ENCODE measurements around the gene TSHZ2. TPM values are rescaled to one million over a fixed set of nuclear protein-coding genes. Genes with fewer than 3 reads are reported as not detected.
"Not testable (repeated sequence)": the region's sequence is repeated elsewhere in the genome, so short reads cannot be mapped to it uniquely, and the experiment has no call there.

The TSHZ2 gene
- total RNA-seq, 1 donor from 2014 or later = 4.9 TPM

DNA sequence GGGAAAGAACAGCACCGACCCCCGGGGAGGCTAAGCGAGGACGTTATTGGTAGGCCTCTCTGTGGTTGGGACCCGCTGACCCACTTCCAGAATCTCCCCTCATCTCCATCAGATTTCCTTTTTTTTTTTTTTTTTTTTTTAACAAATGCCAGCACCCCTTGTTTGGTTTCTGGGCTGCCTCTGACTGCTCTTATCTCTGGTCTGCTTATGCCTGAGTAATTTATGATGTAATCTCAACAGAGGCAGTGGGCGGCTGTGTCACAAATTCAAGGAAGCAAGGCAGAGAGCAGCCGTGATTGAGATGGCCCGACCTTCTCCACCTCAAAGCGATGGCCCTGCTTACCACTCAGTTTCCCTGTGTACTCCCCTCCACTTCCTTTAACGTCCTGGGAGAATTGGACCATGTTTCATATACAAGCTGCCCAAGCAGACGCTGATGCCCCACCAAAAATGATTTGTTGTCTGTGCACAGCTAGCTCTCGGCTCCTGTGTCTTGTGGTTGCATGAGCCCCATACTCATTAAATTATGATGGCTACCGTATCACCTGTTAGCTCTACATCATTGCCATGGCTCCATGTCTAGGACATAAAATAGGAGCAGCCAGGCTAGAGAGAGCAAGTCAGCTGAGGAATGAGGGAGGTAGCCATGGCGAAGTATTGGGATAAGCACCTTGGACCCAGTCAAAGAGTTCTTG lies 523.4 kb downstream of the TSHZ2 start:
- intact Hi-C loops (cut with DNase I) = no loop called here
- ATAC-seq (ENCODE audit: poor library complexity) = no peak
- no peak for DNase-seq

DNA sequence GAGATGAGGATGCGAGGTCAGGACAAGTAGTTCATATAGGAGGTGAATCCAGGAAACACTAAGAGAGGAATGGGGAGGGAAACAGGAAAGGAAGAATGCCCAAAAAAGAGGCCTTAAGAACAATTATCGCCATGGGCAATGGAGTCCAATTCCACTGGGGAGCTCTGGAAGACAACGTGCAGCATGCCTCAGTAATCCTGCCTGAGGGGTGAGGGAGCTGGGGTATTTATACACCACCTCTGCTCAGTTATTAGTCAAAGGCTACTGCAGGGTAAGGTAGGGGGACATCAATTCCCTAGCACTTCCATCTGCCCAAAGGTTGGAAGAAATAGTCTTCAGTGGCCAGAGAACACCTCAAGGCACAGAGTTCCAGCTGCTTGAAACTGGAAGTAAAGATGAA lies 525.1 kb downstream of the TSHZ2 start:
- intact Hi-C loops (cut with DNase I) = no loop called here
- DNase-seq (no peak), ATAC-seq (ENCODE audit: poor library complexity) (no peak)

DNA sequence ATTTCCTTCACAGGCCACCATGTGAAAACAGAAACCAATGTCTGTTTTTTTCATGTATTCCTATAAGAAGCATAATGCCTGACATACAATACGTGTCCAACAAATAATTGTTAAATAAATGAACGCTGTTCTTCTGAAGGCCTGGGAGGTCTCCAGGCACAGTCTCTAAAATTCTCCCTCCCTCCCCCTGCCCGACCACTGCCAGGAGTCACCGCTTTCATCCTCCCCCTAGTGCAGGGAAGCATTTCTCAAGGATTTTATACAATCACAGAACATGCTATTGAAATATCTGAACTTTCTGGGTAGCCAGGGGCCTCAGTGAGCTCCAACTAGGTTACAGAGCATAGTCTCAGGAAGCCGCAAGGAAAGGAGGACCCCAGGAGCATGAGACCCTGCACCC lies 526.2 kb downstream of the TSHZ2 start:
- intact Hi-C loops (cut with DNase I) = no loop called here
- DNase-seq (no peak), ATAC-seq (ENCODE audit: poor library complexity) (no peak)

DNA sequence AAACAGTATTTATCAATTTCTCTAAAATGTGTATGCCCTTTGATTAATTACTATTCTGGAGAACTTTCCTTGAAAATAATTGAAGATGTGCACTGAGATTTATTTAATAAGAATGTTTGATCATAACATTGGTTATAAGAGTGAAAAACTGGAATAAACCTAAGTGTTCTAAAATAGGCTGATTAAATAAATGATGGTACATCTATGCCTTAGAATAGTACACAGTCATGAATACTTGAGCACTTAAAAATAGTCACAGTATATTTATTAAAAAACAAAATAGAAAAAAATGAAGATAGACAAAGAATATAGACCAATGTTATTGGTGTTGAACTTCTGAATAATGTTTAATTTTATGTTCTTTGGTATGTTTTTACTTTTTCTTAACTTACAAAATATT lies 528.5 kb downstream of the TSHZ2 start:
- intact Hi-C loops (cut with DNase I) = no loop called here
- DNase-seq (no peak), ATAC-seq (ENCODE audit: poor library complexity) (no peak)

DNA sequence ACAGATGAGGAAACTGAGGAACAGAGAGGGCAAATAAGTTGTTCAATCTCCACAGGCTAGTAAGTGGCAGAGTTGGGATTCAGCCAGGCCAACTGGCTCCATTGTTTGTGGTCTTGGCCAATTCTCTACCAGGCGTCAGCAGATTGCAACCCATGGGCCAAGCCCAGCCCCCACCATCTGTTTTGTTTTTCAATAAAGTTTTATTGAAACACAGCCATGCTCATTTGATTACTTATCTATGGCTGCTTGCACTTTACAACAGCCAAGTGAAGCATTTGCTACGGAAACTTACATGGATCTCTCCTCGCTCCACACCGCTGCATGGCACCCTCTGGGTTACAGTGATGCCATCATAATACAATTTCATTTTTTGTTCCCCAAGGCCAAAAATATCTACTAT lies 530.7 kb downstream of the TSHZ2 start:
- no peak for ATAC-seq (ENCODE audit: poor library complexity)
- intact Hi-C loops (cut with DNase I) = no loop called here

DNA sequence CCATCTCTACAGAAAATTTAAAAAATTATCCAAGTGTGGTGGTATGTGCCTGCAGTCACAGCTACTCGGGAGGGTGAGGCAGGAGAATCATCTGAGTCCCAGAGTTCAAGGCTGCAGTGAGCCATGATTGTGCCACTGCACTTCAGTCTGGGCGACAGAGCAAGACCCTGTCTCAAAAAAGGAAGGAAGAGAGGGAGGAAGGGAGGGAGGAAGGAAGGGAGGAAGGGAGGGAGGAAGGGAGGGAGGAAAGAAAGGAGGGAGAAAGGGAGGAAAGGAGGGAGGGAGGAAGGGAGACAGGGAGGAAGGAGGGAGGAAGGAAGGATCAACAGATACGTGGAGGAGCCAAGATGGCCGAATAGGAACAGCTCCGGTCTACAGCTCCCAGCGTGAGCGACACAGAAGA lies 531.4 kb downstream of the TSHZ2 start:
- ATAC-seq (ENCODE audit: poor library complexity) (no peak), DNase-seq (no peak)
- intact Hi-C loops (cut with DNase I) = no loop called here

More for the DNA sequence above, 530.7 kb downstream of the TSHZ2 start:
- no peak for DNase-seq

DNA sequence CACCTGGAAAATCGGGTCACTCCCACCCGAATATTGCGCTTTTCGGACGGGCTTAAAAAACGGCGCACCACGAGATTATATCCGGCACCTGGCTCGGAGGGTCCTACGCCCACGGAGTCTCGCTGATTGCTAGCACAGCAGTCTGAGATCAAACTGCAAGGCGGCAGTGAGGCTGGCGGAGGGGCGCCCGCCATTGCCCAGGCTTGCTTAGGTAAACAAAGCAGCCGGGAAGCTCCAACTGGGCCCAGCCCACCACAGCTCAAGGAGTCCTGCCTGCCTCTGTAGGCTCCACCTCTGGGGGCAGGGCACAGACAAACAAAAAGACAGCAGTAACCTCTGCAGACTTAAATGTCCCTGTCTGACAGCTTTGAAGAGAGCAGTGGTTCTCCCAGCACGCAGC lies 531.9 kb downstream of the TSHZ2 start:
- intact Hi-C loops (cut with DNase I); ATAC-seq (ENCODE audit: poor library complexity); DNase-seq: not testable (repeated sequence)

DNA sequence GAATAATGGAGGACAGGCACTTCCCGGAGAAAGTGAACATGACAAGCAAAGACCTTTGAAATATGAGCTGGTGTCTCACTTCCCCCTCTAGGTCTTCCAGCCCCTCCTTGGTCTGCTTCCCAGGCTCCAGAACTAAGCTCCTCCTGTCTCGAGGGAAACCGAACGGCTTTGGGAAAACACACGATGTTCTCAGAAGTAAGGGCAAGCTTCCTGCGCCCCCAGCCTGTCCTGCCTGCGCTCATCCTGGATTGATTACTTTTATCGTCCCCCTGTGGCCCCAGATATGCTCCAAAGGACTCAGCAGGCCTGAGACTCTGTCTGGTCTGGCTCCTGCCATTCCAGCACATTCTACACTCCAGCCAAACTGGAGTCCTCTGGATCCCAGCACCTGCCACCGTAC lies 538.1 kb downstream of the TSHZ2 start:
- DNase-seq = no peak

DNA sequence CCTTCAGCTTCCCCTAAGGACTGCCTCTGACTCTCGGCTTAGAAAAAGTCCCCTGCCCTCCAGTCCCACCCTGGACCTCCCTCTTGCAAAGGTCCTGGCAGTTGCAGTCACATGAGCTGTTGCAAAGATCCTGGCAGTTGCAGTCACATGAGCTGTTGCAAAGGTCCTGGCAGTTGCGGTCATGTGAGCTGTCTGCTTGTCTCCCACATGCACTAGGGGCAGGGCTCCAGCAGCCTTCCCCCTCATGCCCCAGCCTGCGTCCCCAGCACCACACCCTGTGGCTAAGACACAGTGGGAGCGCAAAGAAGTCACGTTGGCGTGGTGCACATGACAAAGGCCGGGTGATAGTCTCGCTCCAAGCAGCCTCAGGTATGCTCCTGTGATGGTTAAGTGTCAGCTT lies 538.5 kb downstream of the TSHZ2 start:
- no peak for DNase-seq
- no peak for ATAC-seq (ENCODE audit: poor library complexity)
- intact Hi-C loops (cut with DNase I) = no loop called here

More for the DNA sequence above, 538.1 kb downstream of the TSHZ2 start:
- no peak for ATAC-seq (ENCODE audit: poor library complexity)
- intact Hi-C loops (cut with DNase I) = no loop called here

DNA sequence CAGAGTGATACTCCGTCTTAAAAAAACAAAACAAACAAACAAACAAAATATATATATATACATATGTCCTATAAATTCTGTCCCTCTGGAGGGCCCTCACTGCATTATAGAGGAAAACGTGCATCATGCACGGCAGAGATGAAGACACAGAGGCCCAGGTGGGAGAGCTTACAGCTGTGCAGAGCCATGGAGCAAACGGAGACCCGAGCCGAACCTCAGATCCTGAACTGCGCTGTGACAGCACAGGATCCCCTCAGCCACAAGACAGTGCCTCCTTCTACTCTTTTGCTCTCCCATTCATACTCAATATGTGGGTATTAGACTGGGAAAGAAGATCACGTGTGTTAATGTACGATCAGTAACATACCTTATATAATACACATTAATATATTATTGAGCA lies 539.9 kb downstream of the TSHZ2 start:
- no peak for DNase-seq
- intact Hi-C loops (cut with DNase I) = no loop called here
- no peak for ATAC-seq (ENCODE audit: poor library complexity)

DNA sequence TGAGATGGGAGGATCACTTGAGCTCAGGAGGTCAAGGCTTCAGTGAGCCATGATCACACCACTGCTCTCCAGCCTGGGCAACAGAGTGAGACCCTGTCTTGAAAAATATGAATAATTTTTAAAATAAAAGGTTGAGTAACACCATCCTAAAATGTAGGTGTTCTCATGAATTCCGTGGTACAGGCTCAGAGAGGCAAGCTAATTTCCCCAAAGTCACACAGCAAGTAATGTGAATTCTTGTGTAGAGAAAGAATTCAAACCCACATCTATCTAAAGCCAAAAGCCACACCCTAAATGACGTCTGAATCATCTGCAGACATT lies 541.0 kb downstream of the TSHZ2 start:
- ATAC-seq (ENCODE audit: poor library complexity) = no peak
- intact Hi-C loops (cut with DNase I) = no loop called here

DNA sequence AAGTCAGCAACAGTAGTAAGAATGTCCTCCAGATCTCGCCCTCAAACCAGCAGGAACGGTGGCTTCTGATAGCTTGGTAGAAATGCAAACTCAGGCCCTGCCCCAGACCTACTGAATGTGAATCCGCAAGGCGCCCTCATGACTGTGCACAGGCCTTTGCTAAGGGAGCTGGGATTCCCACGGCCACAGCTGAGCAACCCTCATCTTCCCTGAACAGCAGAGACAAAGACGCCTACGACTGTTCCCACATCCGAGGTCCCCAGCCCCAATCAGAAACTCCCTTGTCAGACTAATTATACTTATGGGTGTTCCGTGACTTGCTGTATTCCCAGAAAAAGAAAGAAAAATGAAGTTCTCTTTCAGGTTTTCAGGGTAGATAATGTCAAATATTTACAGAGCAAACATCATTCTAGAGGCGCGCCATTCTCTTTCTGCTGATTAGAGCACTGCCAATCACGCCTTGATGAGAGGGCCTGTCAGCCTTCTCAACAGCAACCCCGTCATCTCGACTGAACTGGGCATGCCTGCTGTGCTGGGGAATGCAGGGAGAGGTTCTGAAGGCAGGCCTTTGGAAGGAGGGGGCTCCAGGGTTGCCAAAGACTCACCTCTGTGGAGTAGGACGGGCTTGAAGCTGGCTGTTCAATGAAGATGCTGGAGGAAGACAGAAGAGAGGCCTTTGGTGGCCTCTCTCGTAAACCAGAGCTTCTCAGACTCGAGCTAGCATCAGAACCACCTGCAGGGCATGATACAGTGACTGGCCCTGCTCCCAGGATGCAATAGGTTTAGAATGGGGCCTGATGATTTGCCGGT lies 541.5 kb downstream of the TSHZ2 start:
- intact Hi-C loops (cut with DNase I) = no loop called here
- ATAC-seq (ENCODE audit: poor library complexity) (no peak), DNase-seq (no peak)

More for the DNA sequence above, 541.0 kb downstream of the TSHZ2 start:
- DNase-seq = no peak

DNA sequence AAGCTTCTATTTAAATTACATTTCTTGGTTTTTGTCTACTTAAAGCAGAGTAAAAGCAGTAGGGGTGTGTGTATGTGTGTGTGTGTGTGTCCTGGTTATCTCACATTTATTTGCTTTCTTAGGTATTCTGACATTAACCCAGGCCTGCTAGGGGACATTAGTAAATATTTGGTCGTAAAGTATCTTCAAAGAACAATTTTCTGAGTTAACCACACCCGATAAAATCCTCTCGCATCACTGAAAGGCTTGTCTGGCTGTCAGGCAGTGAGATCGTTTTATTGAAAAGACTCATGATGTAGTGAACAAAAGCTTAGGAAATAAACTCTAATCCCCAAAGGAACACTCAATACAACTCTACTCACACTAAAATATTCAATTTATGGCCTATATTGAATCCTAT lies 543.6 kb downstream of the TSHZ2 start:
- ATAC-seq (ENCODE audit: poor library complexity) (no peak), DNase-seq (no peak)
- intact Hi-C loops (cut with DNase I) = no loop called here

DNA sequence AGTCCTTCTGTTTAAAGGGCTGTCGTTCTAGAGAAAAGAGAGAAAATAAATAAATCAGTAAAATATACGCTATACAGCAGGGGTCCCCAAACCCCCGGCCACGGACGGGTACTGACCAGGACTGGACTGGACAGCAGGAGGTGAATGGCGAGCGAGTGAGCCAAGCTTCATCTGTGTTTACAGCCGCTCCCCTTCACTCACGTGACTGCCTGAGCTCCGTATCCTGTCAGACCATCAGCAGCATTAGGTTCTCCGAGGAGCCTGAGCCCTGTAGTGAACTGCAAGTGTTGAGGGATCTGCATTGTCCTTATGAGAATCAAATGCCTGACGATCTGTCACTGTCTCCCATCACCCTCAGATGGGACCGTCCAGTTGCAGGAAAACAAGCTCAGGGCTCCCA lies 545.0 kb downstream of the TSHZ2 start:
- no peak for ATAC-seq (ENCODE audit: poor library complexity)
- intact Hi-C loops (cut with DNase I) = no loop called here
- DNase-seq = no peak

DNA sequence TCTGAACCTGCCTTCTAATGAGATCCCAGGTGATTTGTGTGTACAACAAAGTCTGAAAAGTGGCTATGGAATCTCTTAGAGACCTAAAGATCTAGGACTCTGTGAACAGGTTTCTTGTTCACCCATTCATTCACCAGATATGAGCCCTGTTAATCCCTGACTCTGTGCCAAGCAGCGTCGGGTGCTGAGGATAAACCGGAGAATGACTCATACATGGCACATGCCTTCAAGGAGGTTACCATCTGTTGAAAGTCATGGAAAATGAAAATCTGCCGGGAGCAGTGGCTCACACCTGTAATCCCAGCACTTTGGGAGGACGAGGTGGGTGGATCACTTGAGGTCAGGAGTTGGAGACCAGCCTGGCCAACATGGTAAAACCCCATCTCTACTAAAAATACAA lies 549.3 kb downstream of the TSHZ2 start:
- ATAC-seq (ENCODE audit: poor library complexity); intact Hi-C loops (cut with DNase I); DNase-seq: not testable (repeated sequence)

DNA sequence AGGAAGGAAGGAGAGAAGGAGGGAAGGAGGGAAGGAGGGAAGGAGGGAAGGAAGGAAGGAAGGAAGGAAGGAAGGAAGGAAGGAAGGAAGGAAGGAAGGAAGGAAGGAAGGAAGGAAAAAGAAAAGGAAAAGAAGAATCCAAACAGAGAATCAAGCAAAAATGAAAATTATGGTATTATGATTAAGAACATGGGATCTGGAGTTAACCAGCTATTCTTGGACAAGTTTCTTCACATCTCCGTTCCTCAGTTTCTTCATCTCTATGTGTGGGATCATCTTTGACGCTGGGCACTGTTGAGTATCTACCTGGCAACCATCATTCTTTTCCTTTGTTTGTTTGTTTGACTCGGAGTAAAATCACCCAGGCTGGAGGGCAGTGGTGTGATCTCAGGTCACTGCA lies 549.9 kb downstream of the TSHZ2 start:
- intact Hi-C loops (cut with DNase I) = no loop called here
- ATAC-seq (ENCODE audit: poor library complexity) (no peak), DNase-seq (no peak)

DNA sequence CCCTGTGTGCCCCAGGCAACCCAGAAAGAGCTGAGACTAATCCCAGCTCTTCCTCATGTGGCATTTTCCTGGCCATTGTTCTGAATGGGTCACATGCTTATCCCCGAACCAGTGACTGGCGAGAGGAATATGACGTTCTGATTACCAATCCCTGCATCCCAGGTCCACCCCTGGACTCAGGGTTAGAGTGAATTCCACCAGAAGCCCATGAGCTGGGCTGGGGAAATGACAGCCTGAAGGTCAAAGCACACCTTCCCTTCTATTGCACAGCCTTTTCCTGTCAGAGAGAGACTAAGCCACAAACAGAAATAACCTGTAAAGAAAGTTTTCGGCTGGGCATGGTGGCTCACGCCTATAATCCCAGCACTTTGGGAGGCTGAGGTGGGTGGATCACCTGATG lies 550.5 kb downstream of the TSHZ2 start:
- intact Hi-C loops (cut with DNase I) = no loop called here
- ATAC-seq (ENCODE audit: poor library complexity) (no peak), DNase-seq (no peak)

DNA sequence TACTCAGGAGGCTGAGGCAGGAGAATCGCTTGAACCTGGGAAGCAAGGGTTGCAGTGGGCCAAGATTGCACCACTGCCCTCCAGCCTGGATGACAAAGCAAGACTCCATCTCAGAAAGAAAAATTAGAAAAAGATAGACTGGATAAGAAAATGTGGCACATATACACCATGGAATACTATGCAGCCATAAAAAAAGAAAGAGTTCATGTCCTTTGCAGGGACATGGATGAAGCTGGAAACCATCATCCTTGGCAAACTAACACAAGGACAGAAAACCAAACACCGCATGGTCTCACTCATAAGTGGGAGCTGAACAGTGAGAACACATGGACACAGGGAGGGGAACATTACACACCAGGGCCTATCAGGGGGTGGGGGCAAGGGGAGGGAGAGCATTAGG lies 551.5 kb downstream of the TSHZ2 start:
- ATAC-seq (ENCODE audit: poor library complexity); intact Hi-C loops (cut with DNase I); DNase-seq: not testable (repeated sequence)

DNA sequence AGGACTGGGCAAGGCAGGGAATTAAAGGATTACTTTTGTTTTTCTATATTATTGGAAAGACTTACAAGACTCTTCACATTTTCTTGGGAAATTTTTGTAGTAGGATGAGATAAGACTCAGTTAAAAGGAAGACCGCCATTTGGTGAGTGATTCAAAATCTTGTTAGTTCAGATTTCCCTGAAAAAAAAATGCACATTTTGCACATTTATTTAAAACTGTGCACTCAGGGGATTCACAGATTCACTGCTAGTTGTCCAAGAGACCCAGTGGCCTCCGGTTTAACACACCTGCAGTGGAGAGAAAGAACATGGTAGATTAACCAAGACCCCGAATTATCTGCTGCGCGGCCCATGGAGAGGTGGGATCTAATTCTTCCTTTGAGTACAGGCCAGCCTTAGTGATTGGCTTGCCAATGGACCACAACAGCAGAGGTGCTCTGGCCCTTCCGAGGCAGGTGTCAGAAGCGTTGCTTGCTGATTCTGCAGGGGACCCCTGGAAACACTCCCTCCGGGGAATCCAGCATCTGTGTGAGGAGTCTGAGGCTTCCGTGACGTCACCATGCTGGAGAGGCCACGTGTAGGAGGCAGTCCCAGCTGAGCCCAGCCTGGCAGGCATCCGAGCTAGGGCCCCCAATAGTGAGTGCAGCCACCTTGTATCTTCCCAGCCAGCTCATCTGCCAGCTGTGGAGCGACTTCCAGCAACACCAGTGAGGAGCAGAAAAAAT lies 552.6 kb downstream of the TSHZ2 start:
- DNase-seq = no peak
- intact Hi-C loops (cut with DNase I) = no loop called here
- no peak for ATAC-seq (ENCODE audit: poor library complexity)

DNA sequence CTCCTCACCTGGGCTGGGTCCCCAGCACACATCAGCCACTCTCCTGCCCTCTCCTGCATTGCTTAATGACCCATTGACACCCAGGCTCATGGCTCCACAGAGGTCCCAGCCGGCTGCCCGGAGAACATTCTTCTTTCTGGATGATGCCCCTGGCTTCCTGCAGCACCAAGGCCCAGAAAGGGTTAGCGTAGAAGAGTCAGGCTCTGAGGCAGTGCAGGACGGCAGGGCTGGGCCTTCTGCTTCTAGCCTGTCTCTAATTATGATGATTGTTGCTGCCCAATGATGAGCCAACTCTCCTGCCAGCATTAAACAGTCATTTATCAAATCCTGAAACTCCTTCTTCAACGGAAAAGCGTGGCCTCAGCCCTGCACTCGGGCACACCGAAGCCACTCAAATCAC lies 555.0 kb downstream of the TSHZ2 start:
- ATAC-seq (ENCODE audit: poor library complexity) = no peak
- intact Hi-C loops (cut with DNase I) = no loop called here
- DNase-seq = no peak

Data from Right ventricle myocardium superior (tissue), 1 donor.